ENCODE results near the gene FBXO40. TPM values are rescaled to one million over a fixed set of nuclear protein-coding genes. Genes with fewer than 3 reads are reported as not detected.
"Not testable (repeated sequence)": the region's sequence is repeated elsewhere in the genome, so short reads cannot be mapped to it uniquely, and the experiment has no call there.

The FBXO40 gene
- total RNA-seq, 4 donors from 2014 or later, result 0.08 to 0.16 TPM; not detected in 2

- WGBS, 2 donors (ENCODE audit: low coverage in 1 of 2), result 67 to 75% methylated on average over 2 of the region's 2 CpGs
- no peaks in the 10 kb centered on the region for H3K36me3 ChIP-seq
- H3K4me1 ChIP-seq, result peaks cover 0 to 11% (median 0%) of the 10 kb centered on the region in 3 donors
- no peaks in the 10 kb centered on the region for H3K9me3 ChIP-seq
- H3K27me3 ChIP-seq, result no peaks in the 10 kb centered on the region
- no peak for TF ChIP-seq CTCF (IDR thresholded peaks at IDR 0.05)
- no peak for TF ChIP-seq POLR2AphosphoS5 (IDR thresholded peaks at IDR 0.05)
- no peak for TF ChIP-seq POLR2A (IDR thresholded peaks at IDR 0.05)
- TF ChIP-seq EP300 (IDR thresholded peaks at IDR 0.05), result no peak
- ATAC-seq, result no peak
- no peak overlapping the region for H3K27ac ChIP-seq
- no peak overlapping the region for H3K4me3 ChIP-seq
Observed at GRCh38 chr3:121598564-121598963, 5.4 kb downstream of the FBXO40 start.

- H3K4me1 ChIP-seq, ATAC-seq, H3K4me3 ChIP-seq, H3K9me3 ChIP-seq, H3K36me3 ChIP-seq, H3K27me3 ChIP-seq, H3K27ac ChIP-seq: not testable (repeated sequence)
- WGBS, 2 donors (ENCODE audit: low coverage in 1 of 2), result 100% methylated on average over 1 of the region's 2 CpGs; no CpG with 5 or more reads in 1 of the 2 donors
Observed at GRCh38 chr3:121599900-121600299, 6.7 kb downstream of the FBXO40 start.

GRCh38 chr3:121601212-121601812, 8.1 kb downstream of the FBXO40 start:
- WGBS, 2 donors (ENCODE audit: low coverage in 1 of 2), result 12 to 23% methylated on average over 2 to 4 of the region's 4 CpGs

DNA sequence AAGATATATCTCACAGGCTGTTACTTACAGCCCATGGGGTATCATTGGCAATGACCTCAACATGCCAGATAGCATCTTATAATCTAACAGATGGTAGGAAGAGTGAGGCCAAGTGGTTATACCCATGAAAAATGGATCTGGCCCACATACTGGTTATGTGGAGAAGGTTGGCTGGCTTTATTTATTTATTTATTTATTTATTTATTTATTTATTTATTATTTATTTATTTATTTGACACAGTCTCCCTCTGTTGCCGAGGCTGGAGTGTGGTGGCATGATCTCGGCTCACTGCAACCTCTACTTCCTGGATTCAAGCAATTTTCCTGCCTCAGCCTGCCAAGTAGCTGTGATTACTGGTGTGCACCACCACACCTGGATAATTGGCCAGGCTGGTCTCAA, 11.6 kb downstream of the FBXO40 start:
- Histone ChIP-seq H3K27ac (no peak overlapping the region), H3K4me1 (peaks cover 0 to 9% (median 0%) of the 10 kb centered on the region in 3 donors)
- no peak for ATAC-seq

More at GRCh38 chr3:121601212-121601812, 8.1 kb downstream of the FBXO40 start:
- peaks cover 0 to 9% (median 0%) of the 10 kb centered on the region in 3 donors for H3K4me1 ChIP-seq
- TF ChIP-seq POLR2AphosphoS5 (IDR thresholded peaks at IDR 0.05), result no peak
- no peak for TF ChIP-seq CTCF (IDR thresholded peaks at IDR 0.05)
- TF ChIP-seq POLR2A (IDR thresholded peaks at IDR 0.05), result no peak
- no peaks in the 10 kb centered on the region for H3K9me3 ChIP-seq
- H3K27me3 ChIP-seq, result no peaks in the 10 kb centered on the region
- no peaks in the 10 kb centered on the region for H3K36me3 ChIP-seq
- no peak for ATAC-seq
- H3K4me3 ChIP-seq, result no peak overlapping the region
- no peak overlapping the region for H3K27ac ChIP-seq

GRCh38 chr3:121606106-121606505, 12.9 kb downstream of the FBXO40 start:
- Histone ChIP-seq H3K4me1 (peaks cover 0 to 7% (median 0%) of the 10 kb centered on the region in 3 donors), H3K27ac (no peak overlapping the region), H3K9me3 (no peaks in the 10 kb centered on the region), H3K27me3 (no peaks in the 10 kb centered on the region), H3K36me3 (no peaks in the 10 kb centered on the region), H3K4me3 (no peak overlapping the region)
- TF ChIP-seq CTCF (IDR thresholded peaks at IDR 0.05), result no peak
- no peak for TF ChIP-seq EP300 (IDR thresholded peaks at IDR 0.05)
- TF ChIP-seq POLR2AphosphoS5 (IDR thresholded peaks at IDR 0.05), result no peak
- TF ChIP-seq POLR2A (IDR thresholded peaks at IDR 0.05), result no peak
- WGBS, 2 donors (ENCODE audit: low coverage in 1 of 2), result 86 to 88% methylated on average over 4 of the region's 4 CpGs
- no peak for ATAC-seq

More for the DNA sequence above, 11.6 kb downstream of the FBXO40 start:
- WGBS, 2 donors (ENCODE audit: low coverage in 1 of 2), result 94 to 95% methylated on average over 2 of the region's 2 CpGs
- Histone ChIP-seq H3K9me3 (no peaks in the 10 kb centered on the region), H3K4me3 (no peak overlapping the region), H3K27me3 (no peaks in the 10 kb centered on the region), H3K36me3 (no peaks in the 10 kb centered on the region)
- TF ChIP-seq POLR2A (IDR thresholded peaks at IDR 0.05), result no peak
- no peak for TF ChIP-seq EP300 (IDR thresholded peaks at IDR 0.05)

DNA sequence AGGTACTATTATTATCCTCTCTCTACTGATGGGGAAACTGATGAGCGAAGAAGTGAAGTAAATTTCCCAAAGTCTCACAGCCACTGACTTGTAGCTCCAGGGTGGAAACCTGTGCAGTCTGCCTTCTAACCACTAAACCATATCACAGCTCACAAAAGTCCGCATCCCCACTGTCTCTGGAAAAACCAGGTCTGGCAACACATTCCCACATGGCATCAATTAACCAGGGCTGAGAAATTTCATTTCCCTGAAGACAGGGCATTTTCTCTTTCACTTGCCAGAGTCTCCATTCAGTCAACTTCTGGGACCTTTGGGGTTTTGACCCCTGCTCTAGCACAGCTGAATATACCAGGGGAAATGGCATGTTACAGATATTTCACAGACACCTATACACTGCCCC, 26.5 kb downstream of the FBXO40 start:
- no peaks in the 10 kb centered on the region for H3K4me1 ChIP-seq
- WGBS, 2 donors (ENCODE audit: low coverage in 1 of 2), result 90 to 97% methylated on average over 2 of the region's 2 CpGs
- H3K9me3 ChIP-seq, result no peaks in the 10 kb centered on the region
- no peaks in the 10 kb centered on the region for H3K27me3 ChIP-seq
- no peak overlapping the region for H3K4me3 ChIP-seq
- no peak overlapping the region for H3K27ac ChIP-seq
- no peak for ATAC-seq
- H3K36me3 ChIP-seq, result no peaks in the 10 kb centered on the region
- TF ChIP-seq EP300 (IDR thresholded peaks at IDR 0.05) (no peak), POLR2AphosphoS5 (IDR thresholded peaks at IDR 0.05) (no peak), POLR2A (IDR thresholded peaks at IDR 0.05) (no peak), CTCF (IDR thresholded peaks at IDR 0.05) (no peak)
